H9 (cell line): ENCODE data around the gene TBX1. TPM values are rescaled to one million over a fixed set of nuclear protein-coding genes. Genes with fewer than 3 reads are reported as not detected.

ENCODE experiments used
- DNase-seq: peaks from one replicate; pipeline ENCODE4 v3.0.0-alpha.2; 2017
- H2AFZ ChIP-seq: one replicate; pipeline ENCODE4 v1.6.1; 2013; ENCODE audit warnings: mild to moderate bottlenecking, low read length, control low read depth, moderate library complexity
- H2AK5ac ChIP-seq: 2 replicates; pipeline ENCODE4 v1.6.1; 2013; ENCODE audit warnings: low read length, control low read depth, mixed read lengths; ENCODE audit not compliant: insufficient read length
- H2BK120ac ChIP-seq: one replicate; pipeline ENCODE4 v1.6.1; 2013; ENCODE audit warnings: low read depth, mild to moderate bottlenecking, low read length, control low read depth, inconsistent platforms; ENCODE audit not compliant: poor library complexity, severe bottlenecking
- H2BK12ac ChIP-seq: 2 replicates; pipeline ENCODE4 v1.6.1; 2013; ENCODE audit warnings: low read length, control low read depth, mixed read lengths, low read depth; ENCODE audit not compliant: insufficient read length
- H2BK15ac ChIP-seq: 2 replicates; pipeline ENCODE4 v1.6.1; 2013; ENCODE audit warnings: low read depth, low read length, control low read depth
- H2BK20ac ChIP-seq: one replicate; pipeline ENCODE4 v1.6.1; 2013; ENCODE audit warnings: low read depth, mild to moderate bottlenecking, low read length, control low read depth, inconsistent platforms; ENCODE audit not compliant: poor library complexity, severe bottlenecking
- H2BK5ac ChIP-seq: 2 replicates; pipeline ENCODE4 v1.6.1; 2013; ENCODE audit warnings: low read length, control low read depth, mixed read lengths; ENCODE audit not compliant: insufficient read length
- H3K14ac ChIP-seq: 2 replicates; pipeline ENCODE4 v1.6.1; 2013; ENCODE audit warnings: low read length, control low read depth; ENCODE audit not compliant: insufficient read depth
- H3K18ac ChIP-seq: 2 replicates; pipeline ENCODE4 v1.6.1; 2013; ENCODE audit warnings: low read depth, mild to moderate bottlenecking, mixed read lengths, low read length, control low read depth; ENCODE audit not compliant: insufficient read length
- H3K23ac ChIP-seq: 2 replicates; pipeline ENCODE4 v1.6.1; 2013; ENCODE audit warnings: low read length, control low read depth, mixed read lengths, low read depth; ENCODE audit not compliant: insufficient read length
- H3K23me2 ChIP-seq: 2 replicates; pipeline ENCODE4 v1.6.1; 2013; ENCODE audit warnings: low read depth, mild to moderate bottlenecking, mixed read lengths, low read length, control low read depth; ENCODE audit not compliant: insufficient read length, poor library complexity, severe bottlenecking
- H3K27ac ChIP-seq: 2 replicates; pipeline ENCODE4 v1.5.1; 2013; ENCODE audit warnings: low read length, control low read depth, mixed read lengths, low read depth; ENCODE audit not compliant: insufficient read length
- H3K27me3 ChIP-seq: 2 replicates; pipeline ENCODE4 v1.6.1; 2013; ENCODE audit warnings: low read length, control low read depth, inconsistent platforms; ENCODE audit not compliant: insufficient read depth
- H3K4ac ChIP-seq: 2 replicates; pipeline ENCODE4 v1.6.1; 2013; ENCODE audit warnings: low read depth, mild to moderate bottlenecking, control low read depth, inconsistent platforms, low read length, moderate library complexity
- H3K4me1 ChIP-seq: 2 replicates; pipeline ENCODE4 v1.6.1; 2013; ENCODE audit warnings: low read length, control low read depth, inconsistent platforms; ENCODE audit not compliant: insufficient read depth
- H3K4me2 ChIP-seq: 2 replicates; pipeline ENCODE4 v1.6.1; 2013; ENCODE audit warnings: low read length, control low read depth, mixed read lengths; ENCODE audit not compliant: insufficient read length, insufficient read depth
- H3K56ac ChIP-seq: 2 replicates; pipeline ENCODE4 v1.6.1; 2013; ENCODE audit warnings: low read depth, mild to moderate bottlenecking, mixed read lengths, low read length, control low read depth; ENCODE audit not compliant: insufficient read length
- H3K79me1 ChIP-seq: 2 replicates; pipeline ENCODE4 v1.6.1; 2013; ENCODE audit warnings: low read depth, mild to moderate bottlenecking, moderate library complexity, low read length, control low read depth, inconsistent platforms; ENCODE audit not compliant: insufficient read depth, poor library complexity, severe bottlenecking
- H3K79me2 ChIP-seq: 2 replicates; pipeline ENCODE4 v1.6.1; 2013; ENCODE audit warnings: low read length, control low read depth, inconsistent platforms; ENCODE audit not compliant: insufficient read depth
- H3K9ac ChIP-seq: 2 replicates; pipeline ENCODE4 v1.6.1; 2013; ENCODE audit warnings: low read length, control low read depth, mixed read lengths; ENCODE audit not compliant: insufficient read length; ENCODE audit errors: extremely low read depth
- H3K9me3 ChIP-seq: one replicate; pipeline ENCODE4 v1.6.1; 2013; ENCODE audit warnings: low read depth, low read length, inconsistent platforms; ENCODE audit not compliant: control insufficient read depth
- H3T11ph ChIP-seq: one replicate; pipeline ENCODE4 v1.6.1; 2013; ENCODE audit warnings: mild to moderate bottlenecking, low read length, control low read depth, inconsistent platforms
- H4K20me1 ChIP-seq: one replicate; pipeline ENCODE4 v1.6.1; 2013; ENCODE audit not compliant: control insufficient read depth, insufficient read length, insufficient read depth
- H4K5ac ChIP-seq: 2 replicates; pipeline ENCODE4 v1.6.1; 2013; ENCODE audit warnings: low read depth, mild to moderate bottlenecking, mixed read lengths, low read length, control low read depth; ENCODE audit not compliant: insufficient read length
- H4K8ac ChIP-seq: replicated peaks from 2 replicates; pipeline ENCODE4 v1.6.1; 2013; ENCODE audit warnings: low read length, control low read depth, mixed read lengths, low read depth; ENCODE audit not compliant: insufficient read length
- H4K91ac ChIP-seq: 2 replicates; pipeline ENCODE4 v1.6.1; 2013; ENCODE audit warnings: low read depth, mild to moderate bottlenecking, moderate library complexity, mixed read lengths, low read length, control low read depth; ENCODE audit not compliant: insufficient read length
- H3K27ac Mint-ChIP-seq, 3 experiments: 2 replicates in 2 of 3; 3 replicates in 1 of 3; pipeline ENCODE4 v1.8.0; 2020 to 2021; ENCODE audit warnings: mixed read lengths in 3 of 3, mild to moderate bottlenecking in 1 of 3, moderate library complexity in 1 of 3
- H3K27me3 Mint-ChIP-seq: 2 replicates; pipeline ENCODE4 v1.8.0; 2021; ENCODE audit warnings: low read depth, mild to moderate bottlenecking, moderate library complexity, mixed read lengths
- H3K36me3 Mint-ChIP-seq, 3 experiments: 2 replicates in 2 of 3; 3 replicates in 1 of 3; pipeline ENCODE4 v1.8.0; 2020 to 2021; ENCODE audit warnings: low read depth in 3 of 3, mixed read lengths in 3 of 3; ENCODE audit not compliant: insufficient read depth in 1 of 3
- H3K4me1 Mint-ChIP-seq, 2 experiments: 2 replicates each; pipeline ENCODE4 v1.8.0; 2020; ENCODE audit warnings: mixed read lengths in 2 of 2
- H3K4me3 Mint-ChIP-seq, 2 experiments: 2 replicates in 1 of 2; 3 replicates in 1 of 2; pipeline ENCODE4 v1.8.0; 2020 to 2021; ENCODE audit warnings: mild to moderate bottlenecking in 2 of 2, mixed read lengths in 2 of 2, moderate library complexity in 1 of 2
- H3K9me3 Mint-ChIP-seq, 2 experiments: 2 replicates in 1 of 2; 3 replicates in 1 of 2; pipeline ENCODE4 v1.8.0; 2020; ENCODE audit warnings: mild to moderate bottlenecking in 2 of 2, mixed read lengths in 2 of 2, moderate library complexity in 1 of 2
- WGBS: extraction: QIAGEN DNeasy Blood & Tissue Kit; methylation state at CpG from one replicate; pipeline ENCODE4 v1.1.7; 2013; ENCODE audit warnings: missing lambda C conversion rate, low lambda C conversion rate, mixed read lengths; ENCODE audit not compliant: insufficient read length; ENCODE audit errors: extremely low coverage; 5-methylcytosine and 5-hydroxymethylcytosine counted together
- total RNA-seq: library from RNA; stranded (reverse); gene quantifications from 2 replicates; pipeline ENCODE4 v1.2.1, GENCODE V29; 2021
- TF ChIP-seq, protein P1 (sequence below): fragments of 200-600 bp; sonication (generic); conservative IDR thresholded peaks from 3 replicates; pipeline ENCODE4 v1.8.0; 2021; ENCODE audit warnings: antibody characterized with exemption, mild to moderate bottlenecking

TBX1 gene
- total RNA-seq, 1 experiment from 2014 or later = 2.2 TPM

DNA sequence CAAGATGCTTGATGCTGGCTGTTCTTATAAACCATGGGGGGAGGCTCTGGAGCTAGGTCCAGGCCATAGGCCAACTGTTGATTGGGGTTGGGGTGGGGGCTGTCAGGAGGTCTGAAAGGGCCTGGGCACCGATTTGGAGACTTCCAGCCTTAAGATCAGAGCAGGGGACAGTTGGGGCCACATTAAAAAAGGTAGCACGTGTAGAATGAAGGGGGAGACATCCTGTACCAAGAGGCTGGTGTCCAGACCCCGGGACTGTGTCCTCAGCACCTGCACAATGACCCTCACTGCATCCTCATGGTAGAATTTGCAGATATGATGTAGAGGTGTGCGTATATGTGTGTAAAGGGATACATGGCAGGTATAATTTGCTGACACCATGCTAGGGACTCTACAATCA, 12.4 kb upstream of the TBX1 start:
- no peaks in the 10 kb centered on the region for H3K4me1 ChIP-seq
- peaks cover 7 to 17% of the 10 kb centered on the region in 2 experiments for H3K4me1 Mint-ChIP-seq
- no peak overlapping the region for H4K8ac ChIP-seq
- H2AK5ac ChIP-seq = no peak overlapping the region
- no peak overlapping the region for H3K27ac Mint-ChIP-seq
- H3K27ac ChIP-seq = no peak overlapping the region
- H3K9me3 Mint-ChIP-seq = no peaks in the 10 kb centered on the region; a peak in 1 of 5 replicates
- no peaks in the 10 kb centered on the region for H3K36me3 Mint-ChIP-seq
- H3K4me2 ChIP-seq = no peak overlapping the region
- H3T11ph ChIP-seq = no peak overlapping the region
- no peak overlapping the region for H2AFZ ChIP-seq
- H2BK12ac ChIP-seq = no peak overlapping the region
- WGBS = no CpG with 5 or more reads among the region's 4 CpGs
- no peak overlapping the region for H3K9ac ChIP-seq
- H3K4me3 Mint-ChIP-seq = no peak overlapping the region
- H4K20me1 ChIP-seq = no peaks in the 10 kb centered on the region
- TF ChIP-seq, protein P1, sequence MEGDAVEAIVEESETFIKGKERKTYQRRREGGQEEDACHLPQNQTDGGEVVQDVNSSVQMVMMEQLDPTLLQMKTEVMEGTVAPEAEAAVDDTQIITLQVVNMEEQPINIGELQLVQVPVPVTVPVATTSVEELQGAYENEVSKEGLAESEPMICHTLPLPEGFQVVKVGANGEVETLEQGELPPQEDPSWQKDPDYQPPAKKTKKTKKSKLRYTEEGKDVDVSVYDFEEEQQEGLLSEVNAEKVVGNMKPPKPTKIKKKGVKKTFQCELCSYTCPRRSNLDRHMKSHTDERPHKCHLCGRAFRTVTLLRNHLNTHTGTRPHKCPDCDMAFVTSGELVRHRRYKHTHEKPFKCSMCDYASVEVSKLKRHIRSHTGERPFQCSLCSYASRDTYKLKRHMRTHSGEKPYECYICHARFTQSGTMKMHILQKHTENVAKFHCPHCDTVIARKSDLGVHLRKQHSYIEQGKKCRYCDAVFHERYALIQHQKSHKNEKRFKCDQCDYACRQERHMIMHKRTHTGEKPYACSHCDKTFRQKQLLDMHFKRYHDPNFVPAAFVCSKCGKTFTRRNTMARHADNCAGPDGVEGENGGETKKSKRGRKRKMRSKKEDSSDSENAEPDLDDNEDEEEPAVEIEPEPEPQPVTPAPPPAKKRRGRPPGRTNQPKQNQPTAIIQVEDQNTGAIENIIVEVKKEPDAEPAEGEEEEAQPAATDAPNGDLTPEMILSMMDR = no peak
- H3K23ac ChIP-seq = no peak overlapping the region
- H2BK20ac ChIP-seq = no peak overlapping the region
- no peaks in the 10 kb centered on the region for H3K79me2 ChIP-seq
- no peaks in the 10 kb centered on the region for H3K23me2 ChIP-seq
- peaks cover 4% of the 10 kb centered on the region; the same call in 1 of the 2 replicates for H3K27me3 ChIP-seq
- H2BK5ac ChIP-seq = no peak overlapping the region
- H3K18ac ChIP-seq = no peak overlapping the region
- no peak overlapping the region for H4K5ac ChIP-seq
- no peaks in the 10 kb centered on the region for H3K9me3 ChIP-seq
- H2BK15ac ChIP-seq = no peak overlapping the region
- no peak overlapping the region for H3K56ac ChIP-seq
- H2BK120ac ChIP-seq = no peak overlapping the region
- peaks cover 29% of the 10 kb centered on the region for H3K27me3 Mint-ChIP-seq
- H3K4ac ChIP-seq = no peak overlapping the region
- H3K14ac ChIP-seq = no peak overlapping the region
- H3K79me1 ChIP-seq = no peaks in the 10 kb centered on the region
- no peak for DNase-seq
- H4K91ac ChIP-seq = no peak overlapping the region
